ENCODE results near the gene SNX9.

SNX9 gene

GRCh38 chr6:157885876-157886275 is 62.8 kb downstream of the SNX9 start:
- no peak overlapping the region for H3K4me3 ChIP-seq (ENCODE audit: low read depth, low read length)
- TF ChIP-seq CTCF (IDR thresholded peaks at IDR 0.05; ENCODE audit: low read depth, low read length, missing control alignments): no peak
- no peak for DNase-seq (ENCODE audit: low read depth)

- no peak overlapping the region for H3K4me3 ChIP-seq (ENCODE audit: low read depth, low read length)
- no peak for DNase-seq (ENCODE audit: low read depth)
- TF ChIP-seq CTCF (IDR thresholded peaks at IDR 0.05; ENCODE audit: low read depth, low read length, missing control alignments): no peak
These were observed 64.8 kb downstream of the SNX9 start for GRCh38 chr6:157887892-157888291.

- H3K4me3 ChIP-seq (ENCODE audit: low read depth, low read length): no peak overlapping the region
- no peak for TF ChIP-seq CTCF (IDR thresholded peaks at IDR 0.05; ENCODE audit: low read depth, low read length, missing control alignments)
- DNase-seq (ENCODE audit: low read depth): no peak
These were observed 68.7 kb downstream of the SNX9 start for GRCh38 chr6:157891544-157892362.

- H3K4me3 ChIP-seq (ENCODE audit: low read depth, low read length): no peak overlapping the region
- no peak for TF ChIP-seq CTCF (IDR thresholded peaks at IDR 0.05; ENCODE audit: low read depth, low read length, missing control alignments)
- no peak for DNase-seq (ENCODE audit: low read depth)
These were observed 69.4 kb downstream of the SNX9 start for GRCh38 chr6:157892363-157892877.

- H3K4me3 ChIP-seq (ENCODE audit: low read depth, low read length): no peak overlapping the region
- no peak for TF ChIP-seq CTCF (IDR thresholded peaks at IDR 0.05; ENCODE audit: low read depth, low read length, missing control alignments)
- no peak for DNase-seq (ENCODE audit: low read depth)
These were observed 70.2 kb downstream of the SNX9 start for GRCh38 chr6:157893238-157893637.

- TF ChIP-seq CTCF (IDR thresholded peaks at IDR 0.05; ENCODE audit: low read depth, low read length, missing control alignments): no peak
- no peak overlapping the region for H3K4me3 ChIP-seq (ENCODE audit: low read depth, low read length)
- DNase-seq (ENCODE audit: low read depth): no peak
These were observed 72.5 kb downstream of the SNX9 start for GRCh38 chr6:157895585-157895984.

- DNase-seq (ENCODE audit: low read depth): no peak
- no peak overlapping the region for H3K4me3 ChIP-seq (ENCODE audit: low read depth, low read length)
- TF ChIP-seq CTCF (IDR thresholded peaks at IDR 0.05; ENCODE audit: low read depth, low read length, missing control alignments): no peak
These were observed 73.9 kb downstream of the SNX9 start for GRCh38 chr6:157896932-157897331.
